Psoas muscle (tissue), 8 donors: Measurements from ENCODE around the gene CIT. TPM values are rescaled to one million over a fixed set of nuclear protein-coding genes. Genes with fewer than 3 reads are reported as not detected.

ENCODE experiments used
- ATAC-seq, 4 donors: fragments of 200-7000 bp; cut with Tn5 transposase; one replicate each; pipeline ENCODE4 v1.9.1; 2020; ENCODE audit warnings: moderate library complexity in 3 of 4, mild to moderate bottlenecking in 2 of 4
- DNase-seq, 2 donors: peaks; one replicate each; pipeline ENCODE4 v3.0.0-alpha.2; 2020
- H3K27ac ChIP-seq: fragments of 200-600 bp; one replicate; pipeline ENCODE4 v1.8.0; 2022
- H3K27me3 ChIP-seq, 3 donors: fragments of 200-600 bp in 1 of 3; one replicate each; pipeline versions ENCODE4 v1.6.1 to v1.8.0; 2013 to 2022; ENCODE audit warnings: low read length in 2 of 3, mild to moderate bottlenecking in 2 of 3, moderate library complexity in 1 of 3; ENCODE audit not compliant: insufficient read depth in 3 of 3
- H3K36me3 ChIP-seq, 2 donors: fragments of 200-600 bp in 1 of 2; one replicate each; pipeline versions ENCODE4 v1.6.1 to v1.8.0; 2013 to 2022; ENCODE audit warnings: low read depth in 1 of 2, mild to moderate bottlenecking in 1 of 2, moderate library complexity in 1 of 2; ENCODE audit not compliant: insufficient read depth in 1 of 2
- H3K4me1 ChIP-seq: fragments of 200-600 bp; one replicate; pipeline ENCODE4 v1.8.0; 2022
- H3K4me3 ChIP-seq: fragments of 200-600 bp; one replicate; pipeline ENCODE4 v1.8.0; 2022; ENCODE audit warnings: mild to moderate bottlenecking
- H3K9me3 ChIP-seq: fragments of 200-600 bp; one replicate; pipeline ENCODE4 v1.8.0; 2022
- WGBS, 3 donors: extraction: QIAGEN DNeasy Blood & Tissue Kit; methylation state at CpG; one replicate each; pipeline versions ENCODE4 v1.1.6 to v1.1.7; 2013; 5-methylcytosine and 5-hydroxymethylcytosine counted together
- intact Hi-C, 2 donors: fragments of 100-400 bp; cut with DNase I; formaldehyde crosslinking; loops; one replicate each; pipeline versions ENCODE4 v1.11.0 to v1.14.2; 2022
- polyA plus RNA-seq, 3 donors: library from polyadenylated mRNA; stranded (reverse); fragments of 200-250 nt; gene quantifications; one replicate each; pipeline ENCODE4 v1.2.3, GENCODE V29; 2013
- total RNA-seq, 4 donors: library from RNA; stranded (reverse); fragmentation: NEBNext Ultra II Directional in 2 of 4; extraction: Animal tissue kit (Norgen Biotek cat#: 25700) in 2 of 4; gene quantifications; one replicate each; pipeline versions ENCODE4 v1.2.1 to v1.2.4, GENCODE V29; 2021 to 2023
- TF ChIP-seq, protein P1 (sequence below): fragments of 200-600 bp; IDR thresholded peaks from one replicate; pipeline ENCODE4 v1.8.0; 2022; ENCODE audit warnings: antibody characterized with exemption
- donor health status: healthy with polysubstance abuse.
- donor health status: DM: no; HTN: no; CAD: no; lungs with moderate emphysema.
- donor health status: Bipolar disorder and iron deficiency.
- donor health status: healthy.
- donor health status: DM: yes; HTN: yes; CAD: no.
- donor health status: DM: no; HTN: no; CAD: no.
- donor health status: DM: no; HTN: no; CAD: no.
- donor health status: DM: yes; HTN: yes; CAD: no.

Gene CIT
- total and polyA plus RNA-seq, 7 donors: 0.06 to 2.4 (median 0.40) TPM

DNA sequence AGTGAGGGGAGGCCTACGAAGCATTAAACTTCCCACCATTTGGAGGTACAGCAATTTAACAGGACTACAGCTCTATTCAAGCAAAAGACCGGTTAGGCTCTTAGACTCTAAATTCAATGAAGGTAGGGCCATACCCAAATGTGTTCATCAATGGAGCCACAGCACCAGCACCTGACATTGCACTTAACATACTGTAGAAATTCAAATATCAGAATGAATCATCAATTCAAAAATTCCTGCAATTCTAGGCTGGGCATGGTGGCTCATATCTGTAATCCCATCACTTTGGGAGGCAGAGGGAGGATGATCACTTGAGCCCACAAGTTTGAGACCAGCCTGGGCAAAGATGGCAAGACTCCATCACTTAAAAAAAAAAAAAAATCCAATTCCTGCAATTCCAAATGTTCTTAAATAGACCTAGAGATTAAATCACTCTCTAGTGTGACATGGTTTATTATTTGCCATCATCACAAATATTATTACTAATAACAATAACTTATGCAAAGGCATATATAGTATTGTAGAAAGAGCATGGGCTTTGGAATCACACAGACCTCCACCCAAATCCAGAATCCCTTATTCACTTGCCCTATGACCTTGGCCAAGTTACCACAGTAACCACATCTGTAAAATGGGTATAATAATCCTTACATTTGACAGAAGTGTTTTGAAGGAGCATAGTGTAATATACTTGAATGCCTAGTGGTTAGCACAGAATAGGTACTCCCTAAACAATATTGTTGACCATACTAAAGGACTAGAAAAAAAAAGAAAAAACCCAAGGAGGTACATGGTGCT is 59.4 kb downstream of the CIT start:
- WGBS, 3 donors: 97 to 98% (median 98%) methylated on average over 2 of the region's 2 CpGs
- Histone ChIP-seq H3K27me3 (no peaks in the 10 kb centered on the region), H3K4me3 (no peak overlapping the region), H3K9me3 (no peaks in the 10 kb centered on the region), H3K36me3 (no peaks in the 10 kb centered on the region), H3K4me1 (no peaks in the 10 kb centered on the region), H3K27ac (no peak overlapping the region)
- ATAC-seq (no peak), DNase-seq (no peak)
- TF ChIP-seq, protein P1, sequence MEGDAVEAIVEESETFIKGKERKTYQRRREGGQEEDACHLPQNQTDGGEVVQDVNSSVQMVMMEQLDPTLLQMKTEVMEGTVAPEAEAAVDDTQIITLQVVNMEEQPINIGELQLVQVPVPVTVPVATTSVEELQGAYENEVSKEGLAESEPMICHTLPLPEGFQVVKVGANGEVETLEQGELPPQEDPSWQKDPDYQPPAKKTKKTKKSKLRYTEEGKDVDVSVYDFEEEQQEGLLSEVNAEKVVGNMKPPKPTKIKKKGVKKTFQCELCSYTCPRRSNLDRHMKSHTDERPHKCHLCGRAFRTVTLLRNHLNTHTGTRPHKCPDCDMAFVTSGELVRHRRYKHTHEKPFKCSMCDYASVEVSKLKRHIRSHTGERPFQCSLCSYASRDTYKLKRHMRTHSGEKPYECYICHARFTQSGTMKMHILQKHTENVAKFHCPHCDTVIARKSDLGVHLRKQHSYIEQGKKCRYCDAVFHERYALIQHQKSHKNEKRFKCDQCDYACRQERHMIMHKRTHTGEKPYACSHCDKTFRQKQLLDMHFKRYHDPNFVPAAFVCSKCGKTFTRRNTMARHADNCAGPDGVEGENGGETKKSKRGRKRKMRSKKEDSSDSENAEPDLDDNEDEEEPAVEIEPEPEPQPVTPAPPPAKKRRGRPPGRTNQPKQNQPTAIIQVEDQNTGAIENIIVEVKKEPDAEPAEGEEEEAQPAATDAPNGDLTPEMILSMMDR: no peak
- intact Hi-C loops: no loop called here

DNA sequence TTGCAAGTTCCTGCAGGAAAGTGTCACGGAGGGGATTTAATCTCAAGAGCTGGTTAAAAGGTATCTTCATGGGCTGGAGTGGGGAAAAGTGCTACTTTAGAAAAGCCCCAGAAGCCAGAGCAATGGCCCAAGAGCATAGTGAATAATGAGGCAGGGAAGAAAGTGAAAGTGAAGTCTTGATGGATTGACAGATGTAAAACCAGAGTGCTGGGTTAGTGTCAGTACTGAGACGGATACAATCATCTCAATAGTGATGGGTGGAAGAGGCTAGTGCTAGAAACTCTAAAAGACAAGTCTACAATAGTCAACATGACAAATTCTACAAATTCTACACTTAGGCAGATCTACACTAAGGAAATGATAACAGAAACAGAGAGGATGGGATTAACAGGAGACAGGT is 68.1 kb downstream of the CIT start:
- H3K4me1 ChIP-seq: peaks cover 5% of the 10 kb centered on the region
- whole genome bisulfite sequencing, 3 donors: 91 to 98% (median 93%) methylated on average over 2 of the region's 2 CpGs
- H3K4me3 ChIP-seq: no peak overlapping the region
- intact Hi-C loops: loop anchor here in 1 of 2 donors (10.0 kb wide), 1 partner anchor 276 kb away; no protein-coding TSS in a partner anchor
- DNase-seq (no peak), ATAC-seq (no peak)
- H3K36me3 ChIP-seq: no peaks in the 10 kb centered on the region
- TF ChIP-seq, protein P1: no peak
- H3K27me3 ChIP-seq: peaks cover 0 to 5% (median 0%) of the 10 kb centered on the region in 3 donors
- no peaks in the 10 kb centered on the region for H3K9me3 ChIP-seq
- no peak overlapping the region for H3K27ac ChIP-seq

DNA sequence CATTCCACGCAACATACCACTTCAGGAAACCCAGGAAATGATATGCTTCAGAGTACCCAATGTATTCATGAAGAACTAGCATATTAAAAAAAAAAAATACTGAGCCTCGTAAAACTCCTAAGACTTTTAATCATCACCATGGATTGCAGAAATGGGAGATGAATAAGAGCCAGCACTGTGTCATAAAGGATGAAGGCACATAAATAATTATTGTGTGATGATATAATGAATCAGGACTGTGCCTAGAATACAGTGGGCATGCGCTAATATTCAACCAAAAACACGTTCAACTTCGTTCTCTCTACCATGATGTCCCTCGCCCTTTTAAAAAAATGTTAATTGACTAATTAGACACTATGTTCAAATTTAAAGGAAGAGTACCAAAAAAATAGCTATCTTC is 68.7 kb downstream of the CIT start:
- Histone ChIP-seq H3K27ac (no peak overlapping the region), H3K4me1 (peaks cover 11% of the 10 kb centered on the region), H3K27me3 (peaks cover 0 to 11% (median 0%) of the 10 kb centered on the region in 3 donors), H3K9me3 (no peaks in the 10 kb centered on the region), H3K4me3 (no peak overlapping the region), H3K36me3 (no peaks in the 10 kb centered on the region)
- intact Hi-C loops: loop anchor here in 1 of 2 donors (10.0 kb wide), 1 partner anchor 276 kb away; no protein-coding TSS in a partner anchor
- 92 to 95% (median 94%) methylated on average over 6 of the region's 6 CpGs for whole genome bisulfite sequencing, 3 donors
- TF ChIP-seq, protein P1: no peak
- DNase-seq: no peak
- no peak for ATAC-seq

DNA sequence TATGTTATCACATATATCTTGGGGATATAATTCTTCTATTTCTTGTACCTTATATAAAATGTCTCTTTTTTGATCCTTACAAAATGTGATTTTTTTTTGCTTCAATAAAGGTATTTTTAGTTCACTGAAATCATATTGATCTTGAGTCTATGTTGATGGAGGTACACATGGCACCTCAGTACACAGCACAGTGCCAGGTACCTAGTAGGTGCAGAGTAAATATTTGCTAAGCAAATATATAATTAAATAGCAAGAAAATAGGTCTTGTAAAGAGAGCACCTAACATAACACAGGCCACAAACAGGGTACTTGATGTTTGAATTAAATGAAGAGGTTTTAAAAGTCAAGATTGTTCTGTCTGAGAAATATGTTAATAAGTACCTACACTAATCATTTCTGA is 69.7 kb downstream of the CIT start:
- intact Hi-C loops: loop anchor here in 1 of 2 donors (10.0 kb wide), 1 partner anchor 277 kb away; no protein-coding TSS in a partner anchor
- no peaks in the 10 kb centered on the region for H3K9me3 ChIP-seq
- H3K27ac ChIP-seq: no peak overlapping the region
- TF ChIP-seq, protein P1: no peak
- ATAC-seq (no peak), DNase-seq (no peak)
- H3K4me1 ChIP-seq: peaks cover 13% of the 10 kb centered on the region
- no peak overlapping the region for H3K4me3 ChIP-seq
- H3K27me3 ChIP-seq: peaks cover 0 to 11% (median 0%) of the 10 kb centered on the region in 3 donors
- H3K36me3 ChIP-seq: no peaks in the 10 kb centered on the region
